Mesothelial cell of epicardium (in vitro differentiated cells): Measurements from ENCODE around the gene VTN. TPM values are rescaled to one million over a fixed set of nuclear protein-coding genes. Genes with fewer than 3 reads are reported as not detected.
A peak's percentile ranks its signal among the peaks of the same experiment; 100 is the strongest.

ENCODE experiments used
- DNase-seq, 2 experiments: peaks; one replicate each; pipeline ENCODE4 v3.0.0; 2021; ENCODE audit warnings: low spot score in 2 of 2; ENCODE audit not compliant: unreplicated experiment in 2 of 2
- H3K27ac Mint-ChIP-seq: 2 replicates; pipeline ENCODE4 v1.8.0; 2021; ENCODE audit warnings: mixed read lengths
- H3K27me3 Mint-ChIP-seq: 2 replicates; pipeline ENCODE4 v1.8.0; 2021; ENCODE audit warnings: low read depth, mixed read lengths
- H3K36me3 Mint-ChIP-seq: 2 replicates; pipeline ENCODE4 v1.8.0; 2021; ENCODE audit warnings: mixed read lengths
- H3K4me1 Mint-ChIP-seq: 2 replicates; pipeline ENCODE4 v1.8.0; 2021; ENCODE audit warnings: mixed read lengths
- H3K4me3 Mint-ChIP-seq: 2 replicates; pipeline ENCODE4 v1.8.0; 2021; ENCODE audit warnings: mild to moderate bottlenecking, moderate library complexity, mixed read lengths
- H3K9me3 Mint-ChIP-seq: 2 replicates; pipeline ENCODE4 v1.8.0; 2021; ENCODE audit warnings: mixed read lengths
- CTCF ChIP-seq: fragments of 200-600 bp; sonication (generic); IDR thresholded peaks from one replicate; pipeline ENCODE4 v1.5.0; 2021; ENCODE audit warnings: antibody characterized with exemption; ENCODE audit not compliant: unreplicated experiment
- total RNA-seq: library from RNA; stranded (reverse); gene quantifications from 3 replicates; pipeline ENCODE4 v1.2.1, GENCODE V29; 2021

VTN gene
- total RNA-seq, 1 donor from 2014 or later: 0.47 TPM

- no peak overlapping the region for H3K4me3 Mint-ChIP-seq
- H3K27me3 Mint-ChIP-seq: no peaks in the 10 kb centered on the region
- H3K4me1 Mint-ChIP-seq: peaks cover 4% of the 10 kb centered on the region
- H3K9me3 Mint-ChIP-seq: no peaks in the 10 kb centered on the region
- no peak for DNase-seq
- H3K36me3 Mint-ChIP-seq: peaks cover 9% of the 10 kb centered on the region
- no peak for TF ChIP-seq CTCF
- H3K27ac Mint-ChIP-seq: no peak overlapping the region
These were observed 6.9 kb downstream of the VTN start for GRCh38 chr17:28363186-28363585.

- Mint-ChIP-seq H3K36me3 (peaks cover 16% of the 10 kb centered on the region), H3K27ac (peak overlapping the region; percentile 96), H3K4me1 (peaks cover 24% of the 10 kb centered on the region), H3K4me3 (peak overlapping the region; percentile 95), H3K27me3 (no peaks in the 10 kb centered on the region), H3K9me3 (no peaks in the 10 kb centered on the region)
- no peak for DNase-seq
- no peak for TF ChIP-seq CTCF
These were observed 12.3 kb downstream of the VTN start for GRCh38 chr17:28357901-28358197.

GRCh38 chr17:28357061-28357900, 12.8 kb downstream of the VTN start, which contains the start of gene POLDIP2:
TSS of gene POLDIP2 (minus strand) at chr17:28357527. CDS start at chr17:28357448, 79 bp downstream.
- no peaks in the 10 kb centered on the region for H3K9me3 Mint-ChIP-seq
- H3K27ac Mint-ChIP-seq: peak within 1 kb of the TSS; percentile 96
- no peak for TF ChIP-seq CTCF
- H3K36me3 Mint-ChIP-seq: peaks cover 19% of the 10 kb centered on the region
- H3K4me1 Mint-ChIP-seq: peaks cover 24% of the 10 kb centered on the region
- peak; percentile 86 to 93 for DNase-seq
- H3K27me3 Mint-ChIP-seq: no peaks in the 10 kb centered on the region
- peak within 1 kb of the TSS; percentile 95 for H3K4me3 Mint-ChIP-seq

- peaks cover 38% of the 10 kb centered on the region for H3K36me3 Mint-ChIP-seq
- no peaks in the 10 kb centered on the region for H3K9me3 Mint-ChIP-seq
- no peaks in the 10 kb centered on the region for H3K27me3 Mint-ChIP-seq
- no peak for TF ChIP-seq CTCF
- no peak for DNase-seq
- H3K27ac Mint-ChIP-seq: no peak overlapping the region
- H3K4me1 Mint-ChIP-seq: no peaks in the 10 kb centered on the region
- H3K4me3 Mint-ChIP-seq: no peak overlapping the region
These were observed 19.8 kb downstream of the VTN start for GRCh38 chr17:28350271-28350670.

- TF ChIP-seq CTCF: no peak
- Mint-ChIP-seq H3K27me3 (no peaks in the 10 kb centered on the region), H3K36me3 (peaks cover 39% of the 10 kb centered on the region), H3K9me3 (no peaks in the 10 kb centered on the region), H3K4me3 (no peak overlapping the region), H3K27ac (no peak overlapping the region), H3K4me1 (no peaks in the 10 kb centered on the region)
- no peak for DNase-seq
These were observed 21.1 kb downstream of the VTN start for GRCh38 chr17:28348979-28349378.
